IPS DF 4.7 (cell line): ENCODE results near the gene ZC3H12C.
"Not testable (repeated sequence)": the region's sequence is repeated elsewhere in the genome, so short reads cannot be mapped to it uniquely, and the experiment has no call there.

Experiments
- DNase-seq: peaks from one replicate; pipeline ENCODE4 v3.0.0-alpha.2; 2013; ENCODE audit warnings: low spot score; ENCODE audit errors: extremely low read depth

ZC3H12C gene

DNA sequence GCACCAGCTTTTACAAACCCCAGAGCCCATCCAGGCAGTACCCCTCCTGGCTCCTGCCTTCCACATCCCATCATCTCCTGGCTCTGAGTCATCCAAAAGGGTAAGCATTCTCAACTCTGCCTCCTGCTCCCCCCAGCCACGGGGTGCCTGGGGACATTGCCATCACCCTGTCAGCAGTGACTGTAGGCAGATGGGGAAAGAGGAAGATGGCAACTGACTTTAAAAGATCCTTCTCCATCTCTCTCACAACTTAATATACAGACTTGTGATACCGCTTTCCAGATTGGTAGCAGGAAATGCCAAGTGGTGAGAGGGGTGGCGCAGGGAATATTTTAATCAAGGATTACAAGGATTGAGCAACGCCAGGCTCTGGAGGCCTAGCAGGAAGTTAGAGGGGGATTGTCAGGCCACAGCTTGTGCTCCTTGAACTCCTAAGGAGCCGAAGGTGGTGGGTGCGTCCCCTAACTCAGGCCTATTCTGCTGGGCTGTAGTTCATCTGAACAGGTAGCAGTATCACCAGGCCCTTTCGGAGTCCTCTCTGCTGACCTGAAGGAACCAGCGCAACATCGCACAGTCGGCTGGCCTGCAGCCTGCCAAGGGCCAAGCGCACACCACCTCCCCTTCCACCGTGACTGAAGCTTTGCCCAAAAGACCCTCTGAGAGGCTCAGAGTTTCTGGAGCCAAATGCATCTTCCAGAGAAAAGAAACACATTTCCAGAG is 83.3 kb downstream of the ZC3H12C start:
- no peak for DNase-seq

DNA sequence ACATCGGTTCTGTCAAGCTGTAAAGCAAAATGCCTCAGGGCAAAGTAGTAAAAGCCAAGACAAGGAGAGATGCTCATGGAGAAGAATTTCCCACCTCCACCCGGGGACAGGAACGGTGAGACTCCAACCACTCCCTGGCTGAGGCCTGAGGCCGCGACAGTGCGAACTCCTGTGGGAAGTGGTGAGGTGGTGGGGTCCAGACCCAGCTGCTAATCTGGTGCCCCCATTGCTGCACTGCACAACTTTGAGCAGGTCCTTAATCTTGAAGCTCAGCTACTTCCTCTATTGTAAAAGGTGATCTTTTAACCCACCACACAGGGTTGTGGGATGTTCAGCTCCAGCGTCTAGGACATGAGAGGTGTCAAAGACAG is 83.9 kb downstream of the ZC3H12C start:
- DNase-seq = no peak

DNA sequence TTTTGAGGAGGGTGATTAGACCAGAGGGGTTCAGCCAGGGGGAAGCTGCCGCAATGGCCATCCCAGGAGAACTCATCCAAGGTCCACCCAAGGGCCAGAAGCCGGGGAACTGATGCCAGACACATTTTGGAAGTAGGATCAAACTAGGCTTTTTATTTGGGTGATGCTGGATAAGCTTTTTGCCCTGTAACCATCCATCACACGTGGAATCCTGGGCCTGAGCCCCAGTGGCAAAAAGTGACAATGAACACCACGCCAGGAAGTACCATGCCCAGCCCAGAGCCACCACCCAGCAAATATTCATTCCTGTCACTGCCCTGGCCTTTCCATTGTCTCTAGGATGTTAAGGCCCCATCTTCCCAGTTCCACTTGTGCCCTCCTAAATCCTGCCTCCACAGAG is 85.9 kb downstream of the ZC3H12C start:
- DNase-seq = no peak

DNA sequence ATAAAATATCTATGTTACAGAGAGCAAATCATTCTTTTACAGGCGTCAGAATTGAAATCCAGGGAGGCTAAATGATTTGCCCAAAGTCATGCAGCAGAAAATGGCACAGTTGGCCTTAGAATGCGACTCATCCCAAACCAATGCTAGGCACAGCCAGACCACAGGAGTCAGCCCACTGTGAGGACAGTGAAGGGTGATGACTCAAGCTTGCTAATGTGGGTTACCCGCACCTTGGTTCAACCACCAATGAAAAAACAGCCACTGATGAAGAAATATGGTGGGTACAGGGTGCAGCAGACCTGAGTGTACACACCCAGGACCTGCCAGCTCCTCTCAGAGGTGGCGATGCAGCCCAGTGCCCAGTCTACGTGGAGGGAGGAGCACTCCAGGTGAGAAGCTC is 89.7 kb downstream of the ZC3H12C start:
- no peak for DNase-seq

DNA sequence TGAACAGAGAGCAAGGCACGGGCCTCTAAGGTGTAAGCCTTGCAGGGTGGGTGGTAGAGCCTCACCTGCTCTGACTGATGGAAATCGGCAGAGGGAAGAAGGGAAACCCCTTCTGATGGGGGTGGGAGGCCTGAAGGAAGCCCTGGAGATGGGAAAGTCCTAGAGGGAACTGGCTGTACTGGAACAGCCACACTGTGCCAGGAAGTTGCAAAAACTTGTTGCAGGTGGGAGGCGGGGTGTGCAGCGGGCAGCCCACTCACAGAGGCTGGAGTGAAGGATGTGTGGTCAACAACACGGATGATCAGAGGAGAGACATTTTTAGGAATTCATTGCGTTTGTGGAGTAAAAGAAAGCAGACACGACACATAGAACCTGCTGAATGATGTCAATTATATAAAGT is 91.3 kb downstream of the ZC3H12C start:
- no peak for DNase-seq

DNA sequence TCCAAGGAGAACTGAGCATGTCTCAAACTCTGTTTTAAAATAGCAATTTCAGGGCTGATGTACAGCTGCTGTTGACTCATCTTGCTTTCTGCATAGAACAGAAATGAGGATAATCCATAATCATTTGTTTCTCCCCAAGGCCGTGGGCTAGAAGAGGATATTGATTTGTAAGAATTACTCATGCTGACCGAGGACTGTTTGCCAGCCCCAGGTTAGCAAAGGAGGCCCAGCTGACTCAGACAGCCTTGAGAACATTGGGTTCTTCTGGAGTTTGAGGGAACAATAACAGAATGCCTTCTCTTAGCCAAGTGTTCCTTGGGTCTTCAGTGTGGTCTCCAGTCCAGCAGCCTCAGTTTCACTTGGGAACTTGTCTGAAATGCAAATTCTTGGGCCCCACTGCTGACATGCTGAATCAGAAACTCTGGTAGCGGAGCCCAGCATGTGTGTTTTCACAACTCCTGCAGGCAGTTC is 92.0 kb downstream of the ZC3H12C start:
- DNase-seq = no peak

DNA sequence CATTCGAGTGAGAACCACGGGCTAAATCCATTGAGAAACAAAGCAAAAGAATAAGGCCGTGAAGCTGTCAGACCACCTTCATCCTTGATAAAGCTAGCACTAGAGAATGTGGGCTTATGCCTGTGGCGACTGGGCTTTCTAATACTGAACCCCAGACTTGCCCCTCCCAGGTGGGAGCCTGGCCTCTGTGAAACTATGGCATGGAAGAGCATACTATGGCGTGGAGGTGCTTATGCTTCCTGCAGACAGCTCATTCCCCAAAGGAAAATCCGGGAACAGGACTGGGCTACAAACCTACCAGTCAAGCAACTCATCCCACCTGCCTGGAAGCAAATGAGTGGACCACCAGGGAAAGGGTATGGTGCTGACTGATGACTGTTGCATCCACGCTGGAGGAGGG is 92.4 kb downstream of the ZC3H12C start:
- no peak for DNase-seq

DNA sequence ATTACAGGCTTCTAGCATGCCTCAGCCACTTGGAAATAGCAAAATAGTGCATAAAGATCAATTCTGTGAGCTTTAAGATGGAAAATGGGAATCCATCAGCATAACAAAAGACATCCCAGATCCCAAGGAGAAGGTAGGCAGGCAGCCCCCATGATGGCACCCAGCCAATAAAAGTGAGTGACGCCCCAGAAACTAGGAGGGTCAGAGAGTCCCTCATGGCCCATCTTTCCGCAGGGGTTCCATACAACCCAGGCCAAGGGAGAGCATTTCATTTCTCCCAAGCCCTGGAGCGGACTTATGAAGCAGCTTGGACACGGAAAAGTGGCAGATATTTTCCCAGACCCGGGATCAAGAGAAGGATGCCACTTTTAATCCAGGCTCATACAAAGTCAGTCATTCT is 93.3 kb downstream of the ZC3H12C start:
- DNase-seq = no peak

DNA sequence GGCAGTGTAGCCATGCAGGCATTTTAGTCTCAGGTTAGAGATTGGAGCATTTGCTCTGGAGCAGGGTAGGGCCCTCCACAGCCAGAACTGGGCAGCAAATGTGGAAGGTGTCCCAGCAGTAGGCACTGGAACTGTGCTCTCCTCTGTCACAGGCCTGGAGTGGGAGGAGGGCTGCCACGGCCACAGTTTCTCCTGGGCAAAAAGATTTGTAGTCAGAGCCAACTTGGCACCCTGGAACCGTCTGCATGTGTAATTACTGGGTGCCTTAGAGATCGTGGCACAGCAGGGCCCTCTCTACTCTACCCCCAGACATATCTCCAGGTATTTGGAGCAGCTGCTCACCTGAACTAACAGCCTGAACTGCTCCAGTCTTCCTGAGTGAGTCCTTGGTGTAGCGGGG is 93.7 kb downstream of the ZC3H12C start:
- no peak for DNase-seq

DNA sequence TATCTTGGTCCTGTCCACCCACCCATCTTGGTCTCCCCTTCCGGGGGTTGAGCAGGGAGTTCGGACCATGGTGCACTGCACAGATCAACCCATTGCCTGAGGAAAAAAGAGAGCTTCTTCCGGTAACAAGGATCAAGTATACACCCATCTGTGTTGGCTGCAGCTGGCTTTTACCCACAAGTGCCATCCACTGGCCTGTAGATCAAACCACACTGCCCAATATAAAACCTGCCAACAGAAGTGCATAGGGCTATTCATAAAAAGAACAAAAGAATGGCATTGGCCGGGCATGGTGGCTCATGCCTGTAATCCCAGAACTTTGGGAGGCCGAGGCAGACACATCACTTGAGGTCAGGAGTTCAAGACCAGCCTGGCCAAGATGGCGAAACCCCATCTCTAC is 94.5 kb downstream of the ZC3H12C start:
- no peak for DNase-seq

DNA sequence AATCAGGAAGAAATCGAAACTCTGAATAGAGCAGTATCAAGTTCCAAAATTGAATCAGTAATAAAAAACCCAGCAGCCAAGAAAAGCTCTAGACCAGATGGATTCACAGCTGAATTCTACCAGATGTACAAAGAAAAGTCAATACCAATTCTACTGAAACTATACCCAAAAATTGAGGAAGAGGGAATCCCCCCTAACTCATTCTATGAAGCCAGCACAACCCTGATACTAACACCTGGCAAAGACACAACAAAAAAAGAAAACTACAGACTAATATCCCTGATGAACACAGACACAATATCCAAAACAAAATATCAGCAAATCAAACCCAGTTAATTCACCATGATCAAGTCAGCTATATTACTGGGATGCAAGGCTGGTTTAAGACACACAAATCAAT is 97.7 kb downstream of the ZC3H12C start:
- DNase-seq = no peak

DNA sequence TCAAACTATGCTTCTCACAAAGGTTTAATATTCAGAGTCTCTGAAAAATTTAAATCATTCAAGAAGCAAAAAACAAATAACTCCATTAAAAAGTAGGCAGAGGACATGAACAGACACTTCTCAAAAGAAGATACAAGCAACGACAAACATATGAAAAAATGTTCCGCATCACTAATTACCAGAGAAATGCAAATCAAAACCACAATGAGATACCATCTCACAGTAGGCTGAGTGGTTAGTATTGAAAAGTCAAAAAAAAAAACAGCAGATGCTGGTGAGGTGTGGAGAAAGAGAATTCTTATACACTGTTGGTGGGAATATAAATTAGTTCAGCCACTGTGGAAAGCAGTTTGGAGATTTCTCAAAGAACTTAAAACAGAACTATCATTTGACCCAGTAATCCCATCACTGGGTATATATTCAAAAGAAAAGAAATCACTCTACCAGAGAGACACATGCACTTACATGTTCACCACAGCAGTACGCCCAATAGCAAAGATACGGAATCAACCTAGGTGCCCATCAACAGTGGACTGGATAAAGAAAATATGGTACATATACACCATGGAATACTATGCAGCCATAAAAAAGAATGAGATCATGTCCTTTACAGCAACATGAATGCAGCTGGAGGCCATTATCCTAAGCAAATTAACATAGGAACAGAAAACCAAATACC is 99.6 kb downstream of the ZC3H12C start:
- not testable (repeated sequence) for DNase-seq

DNA sequence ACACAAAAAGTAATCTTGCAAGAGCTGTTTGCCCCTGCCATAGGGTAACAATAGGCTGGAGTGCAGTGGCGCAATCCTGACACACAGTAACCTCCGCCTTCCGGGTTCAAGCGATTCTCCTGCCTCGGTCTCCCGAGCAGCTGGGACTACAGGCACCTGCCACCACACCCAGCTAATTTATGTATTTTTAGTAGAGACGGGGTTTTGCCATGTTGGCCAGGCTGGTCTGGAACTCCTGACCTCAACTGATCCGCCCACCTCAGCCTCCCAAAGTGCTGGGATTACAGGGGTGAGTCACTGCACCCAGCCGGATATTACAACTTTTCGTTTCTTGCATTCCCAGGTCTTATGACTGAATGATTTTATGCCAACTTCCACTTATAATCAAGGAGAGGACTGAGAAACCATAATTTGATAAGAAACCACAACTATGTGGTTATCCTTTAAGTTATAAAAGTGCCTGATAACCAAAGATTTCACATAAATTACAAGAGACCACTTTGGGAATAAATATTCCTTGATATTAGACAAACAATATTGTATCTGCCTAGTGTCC is 101.1 kb downstream of the ZC3H12C start:
- DNase-seq = not testable (repeated sequence)

DNA sequence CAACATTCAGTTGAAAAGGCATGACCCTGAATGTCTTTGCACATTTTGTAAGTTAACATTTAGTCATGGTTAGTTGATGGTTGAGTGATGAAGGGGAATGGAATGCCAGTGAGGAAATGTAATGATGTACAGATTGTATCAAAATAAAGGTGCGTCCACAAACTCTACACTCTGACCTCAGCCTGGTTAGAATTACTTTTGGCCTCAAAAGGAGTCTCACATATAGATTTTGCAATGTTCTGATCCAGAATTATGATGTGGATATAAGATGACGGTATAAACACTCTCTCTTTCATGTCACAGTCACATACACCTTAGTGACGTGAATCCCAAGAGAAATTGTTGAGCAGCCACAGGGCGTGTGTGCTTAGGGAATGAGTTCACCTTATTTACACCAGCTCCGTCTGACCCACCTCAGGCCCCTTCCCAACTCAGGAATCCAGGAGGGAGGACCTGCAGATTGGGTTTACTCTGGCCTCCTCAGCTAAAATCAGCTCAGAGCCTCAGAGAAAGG is 103.1 kb downstream of the ZC3H12C start:
- no peak for DNase-seq

DNA sequence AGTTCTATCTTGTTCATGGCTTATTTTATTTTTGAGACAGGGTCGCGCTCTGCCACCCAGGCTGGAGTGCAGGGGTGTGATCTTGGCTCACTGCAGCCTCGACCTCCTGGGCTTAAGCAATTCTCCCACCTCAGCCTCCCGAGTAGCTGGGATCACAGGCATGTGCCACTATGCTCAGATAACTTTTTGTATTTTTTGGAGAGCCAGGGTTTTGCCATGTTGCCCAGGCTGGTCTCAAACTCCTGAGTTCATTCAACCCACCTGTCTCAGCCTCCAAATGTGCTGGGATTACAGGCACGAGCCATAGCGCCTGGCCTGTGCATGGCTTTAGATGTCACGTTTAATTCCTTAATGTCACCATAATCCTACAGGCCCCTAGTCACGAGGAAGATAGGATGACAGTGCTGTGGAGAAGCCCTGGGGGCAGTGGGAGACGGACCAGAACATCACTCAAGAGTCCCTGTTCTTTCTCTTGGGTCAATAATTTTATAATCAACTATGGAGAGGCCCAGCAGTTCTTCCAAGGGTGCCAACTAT is 103.8 kb downstream of the ZC3H12C start:
- DNase-seq = no peak

DNA sequence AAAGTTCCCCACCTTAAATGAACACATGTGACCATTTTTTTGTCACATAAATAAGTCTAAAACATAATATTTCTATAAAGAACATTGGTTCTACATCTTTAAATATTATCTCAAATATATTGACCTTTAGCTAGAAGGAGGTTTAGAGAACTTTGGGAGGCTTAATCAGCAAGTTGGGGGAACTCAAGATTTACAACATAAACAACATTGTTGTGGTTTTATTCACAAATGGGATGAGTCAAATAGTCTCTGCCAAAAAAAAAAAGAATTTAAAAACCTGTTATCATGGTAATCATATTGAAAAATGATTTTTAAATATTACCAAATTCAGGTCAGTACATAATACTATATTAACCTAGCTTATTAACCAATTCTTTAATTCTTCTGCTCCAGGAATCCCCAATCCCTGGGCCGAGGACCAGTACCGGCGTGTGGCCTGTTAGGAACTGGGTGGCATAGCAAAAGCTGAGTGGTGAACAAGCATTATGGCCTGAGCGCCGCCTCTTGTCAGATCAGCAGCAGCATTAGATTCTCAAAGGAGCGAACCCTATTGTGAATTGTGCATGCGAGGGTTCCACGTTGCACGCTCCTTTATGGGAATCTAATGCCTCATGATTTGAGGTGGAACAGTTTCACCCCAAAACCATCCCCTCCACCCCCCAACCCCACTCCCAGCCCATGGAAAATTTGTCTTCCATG is 105.0 kb downstream of the ZC3H12C start:
- no peak for DNase-seq

DNA sequence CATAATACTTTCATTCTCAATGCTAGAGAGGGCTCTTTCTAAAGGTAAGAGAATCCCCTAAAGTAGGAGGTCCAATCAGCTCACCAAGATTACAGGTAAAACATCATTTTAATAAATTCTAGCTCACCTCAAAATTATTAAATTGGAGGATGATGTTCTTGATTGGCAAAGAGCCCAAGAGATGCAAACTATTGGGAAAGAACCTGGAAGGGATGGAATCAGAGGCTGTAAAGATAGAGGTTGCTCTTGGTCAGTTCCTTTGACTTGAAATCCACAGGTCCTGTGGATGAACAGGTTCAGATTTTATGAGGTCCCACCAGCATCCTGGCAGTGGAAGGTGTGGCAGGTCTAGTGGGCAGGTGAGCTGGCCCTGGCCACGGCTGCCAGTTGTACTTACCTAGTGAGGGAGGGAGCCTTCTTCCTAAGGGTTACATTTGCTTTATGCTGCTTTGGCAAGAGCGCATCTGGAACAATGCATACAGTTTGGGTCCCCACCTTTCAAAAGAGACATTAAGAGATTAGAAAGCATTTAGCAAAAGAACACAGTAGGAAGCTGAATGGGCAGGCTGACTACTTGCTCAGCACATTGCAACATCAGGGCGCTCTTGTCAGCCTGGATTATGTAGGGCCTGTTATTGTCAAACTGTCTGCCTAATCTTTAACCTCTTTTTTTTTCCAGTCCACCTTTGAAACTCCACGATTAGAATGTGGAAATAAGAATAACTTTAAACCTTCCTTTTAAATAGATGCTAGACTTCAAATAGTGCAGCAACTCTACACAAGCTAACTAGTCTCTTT is 106.2 kb downstream of the ZC3H12C start:
- no peak for DNase-seq

DNA sequence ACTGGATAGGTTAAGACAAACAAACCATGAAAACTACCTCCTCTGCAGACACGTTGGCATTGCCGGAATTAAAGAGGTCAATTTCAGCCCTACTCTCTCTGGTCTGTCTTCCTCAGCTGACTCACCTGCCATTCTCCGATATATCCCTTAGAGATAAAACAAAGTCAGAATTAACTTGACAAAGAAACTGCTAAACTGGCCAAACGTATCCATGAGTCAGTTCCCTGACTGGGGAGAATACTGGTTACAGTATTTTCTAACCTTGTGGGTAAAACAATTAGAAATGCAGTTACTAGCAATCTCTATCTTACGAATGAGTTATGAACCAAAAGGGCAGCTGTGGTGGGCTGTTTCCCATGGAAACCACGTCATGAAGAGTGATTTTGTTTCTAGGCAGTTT is 107.0 kb downstream of the ZC3H12C start:
- no peak for DNase-seq

DNA sequence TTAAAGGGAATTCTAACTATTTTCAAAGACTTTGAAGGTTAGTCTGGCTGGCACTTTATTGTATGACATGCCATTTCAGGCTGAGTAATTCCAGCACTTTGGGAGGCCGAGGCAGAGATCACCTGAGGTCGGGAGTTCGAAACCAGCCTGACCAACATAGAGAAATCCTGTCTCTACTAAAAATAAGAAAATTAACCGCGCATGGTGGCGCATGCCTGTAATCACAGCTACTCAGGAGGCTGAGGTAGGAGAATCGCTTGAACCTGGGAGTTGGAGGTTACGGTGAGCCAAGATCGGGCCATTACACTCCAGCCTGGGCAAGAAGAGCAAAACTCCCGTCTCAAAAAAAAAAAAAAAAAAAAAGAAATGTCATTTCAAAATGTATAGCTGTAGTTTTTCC is 107.6 kb downstream of the ZC3H12C start:
- DNase-seq = no peak

DNA sequence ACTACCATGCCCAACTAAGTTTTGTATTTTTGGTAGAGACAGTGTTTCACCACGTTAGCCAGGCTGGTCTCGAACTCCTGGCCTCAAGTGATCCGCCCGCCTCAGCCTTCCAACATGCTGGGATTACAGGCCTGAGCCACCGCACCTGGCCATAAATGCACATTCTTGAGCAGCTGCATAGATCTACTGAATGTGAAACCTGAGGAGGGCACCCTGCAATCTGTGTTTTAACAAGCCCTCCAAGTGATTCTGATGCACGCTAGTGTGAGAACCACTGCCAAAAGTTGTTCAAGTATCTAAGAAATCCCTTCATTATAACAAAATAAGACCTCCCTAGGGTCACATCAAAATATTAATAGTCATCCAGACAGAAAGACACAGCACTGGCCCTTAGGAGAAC is 113.9 kb downstream of the ZC3H12C start:
- DNase-seq = no peak
